GM12878 (cell line): ENCODE measurements around the gene CCL3. TPM values are rescaled to one million over a fixed set of nuclear protein-coding genes. Genes with fewer than 3 reads are reported as not detected.

Experiments used
- ATAC-seq: fragments of 200-7000 bp; cut with Tn5 transposase; 3 replicates; pipeline ENCODE4 v1.9.1; 2020; ENCODE audit warnings: mild to moderate bottlenecking, moderate library complexity
- BruUV-seq: library from RNA; stranded (reverse); fragments of 400-500 nt; replicated peaks from 2 replicates; lab custom pipeline; 2021; lab: Mats Ljungman, UMichigan
- CTCF ChIA-PET: fragments of 300-600 bp; sonication (Branson Sonifier 250); formaldehyde crosslinking; extraction: SDS; loops from one replicate; lab custom pipeline; 2021; ENCODE audit warnings: inconsistent platforms; lab: Yijun Ruan, JAX
- POLR2A ChIA-PET: fragments of 350-600 bp; formaldehyde crosslinking; extraction: SDS; loops from one replicate; lab custom pipeline; 2021; ENCODE audit warnings: inconsistent platforms; lab: Charles Lee
- RAD21 ChIA-PET: fragments of 300-600 bp; sonication (Branson Sonifier 250); formaldehyde crosslinking; loops from one replicate; lab custom pipeline; 2023; ENCODE audit warnings: antibody characterized with exemption; ENCODE audit not compliant: unreplicated experiment; lab: Charles Lee
- SMC1A ChIA-PET: fragments of 300-600 bp; sonication (Branson Sonifier 250); formaldehyde crosslinking; loops from one replicate; lab custom pipeline; 2023; ENCODE audit not compliant: unreplicated experiment, uncharacterized antibody; lab: Charles Lee
- DNase-seq: peaks from one replicate; pipeline ENCODE4 v3.0.0-alpha.2; 2011; ENCODE audit warnings: low read depth, low spot score
- FAIRE-seq: peaks from 3 replicates; lab custom pipeline; 2011; peaks lifted over from hg19 to GRCh38; lab: Jason Lieb, UNC
- H2AFZ ChIP-seq: 2 replicates; pipeline ENCODE4 v1.6.0; 2011; ENCODE audit warnings: low read depth, low read length, control low read depth; ENCODE audit not compliant: control insufficient read depth
- H3K27ac ChIP-seq: 2 replicates; pipeline ENCODE4 v1.5.1; 2011; ENCODE audit warnings: control low read depth; ENCODE audit not compliant: control insufficient read depth, insufficient read depth
- H3K27me3 ChIP-seq, 2 experiments: replicated peaks in 1 of 2; 2 replicates each; pipeline versions ENCODE4 v1.6.0 to v1.6.1; 2011; ENCODE audit warnings: low read length in 1 of 2; ENCODE audit not compliant: control insufficient read depth in 2 of 2, insufficient read depth in 2 of 2
- H3K36me3 ChIP-seq, 2 experiments: 2 replicates each; pipeline ENCODE4 v1.5.1; 2011; ENCODE audit warnings: low read length in 1 of 2; ENCODE audit not compliant: control insufficient read depth in 2 of 2, insufficient read depth in 2 of 2
- H3K4me1 ChIP-seq: 2 replicates; pipeline ENCODE4 v1.6.1; 2011; ENCODE audit warnings: mild to moderate bottlenecking, low read length, moderate library complexity, mixed read lengths; ENCODE audit not compliant: control insufficient read depth, insufficient read depth
- H3K4me2 ChIP-seq: 2 replicates; pipeline ENCODE4 v1.6.0; 2011; ENCODE audit warnings: control low read depth; ENCODE audit not compliant: control insufficient read depth, insufficient read depth
- H3K4me3 ChIP-seq: fragments of 200-600 bp; sonication (generic); 2 replicates; pipeline ENCODE4 v1.5.1; 2016
- H3K79me2 ChIP-seq: 2 replicates; pipeline ENCODE4 v1.6.0; 2011; ENCODE audit warnings: low read length; ENCODE audit not compliant: control insufficient read depth, insufficient read depth
- H3K9ac ChIP-seq: 2 replicates; pipeline ENCODE4 v1.8.0; 2011; ENCODE audit warnings: low read length, control low read depth, mixed read lengths; ENCODE audit not compliant: control insufficient read depth, insufficient read depth
- H3K9me3 ChIP-seq: replicated peaks from 3 replicates; pipeline ENCODE4 v1.5.1; 2011; ENCODE audit warnings: mild to moderate bottlenecking, low read length; ENCODE audit not compliant: control insufficient read depth, insufficient read depth
- H4K20me1 ChIP-seq: 2 replicates; pipeline ENCODE4 v1.6.0; 2011; ENCODE audit not compliant: control insufficient read depth, insufficient read depth
- BRCA1 ChIP-seq: IDR thresholded peaks from 2 replicates; pipeline ENCODE4 v1.6.1; 2011; ENCODE audit warnings: low read depth, low read length, improper control_type of control experiment
- CHD1 ChIP-seq: IDR thresholded peaks from 2 replicates; pipeline ENCODE4 v1.6.1; 2012; ENCODE audit warnings: low read depth, low read length, improper control_type of control experiment
- ETV6 ChIP-seq, 2 experiments: fragments of 450-650 bp in 1 of 2; IDR thresholded peaks in 1 of 2; conservative IDR thresholded peaks in 1 of 2; 2 replicates each; pipeline ENCODE4 v1.6.1; 2014; ENCODE audit warnings: antibody characterized with exemption in 1 of 2, borderline replicate concordance in 1 of 2, low read depth in 1 of 2, mild to moderate bottlenecking in 1 of 2, moderate library complexity in 1 of 2
- POLR2AphosphoS5 ChIP-seq: IDR thresholded peaks from 2 replicates; pipeline ENCODE4 v1.6.1; 2011; ENCODE audit warnings: mild to moderate bottlenecking, low read length, inconsistent platforms
- ZBED1 ChIP-seq: IDR thresholded peaks from 2 replicates; pipeline ENCODE4 v1.6.1; 2016; ENCODE audit warnings: borderline replicate concordance
- WGBS: methylation state at CpG from one replicate; pipeline ENCODE4 v1.1.6; 2016; ENCODE audit warnings: low lambda C conversion rate; ENCODE audit not compliant: insufficient replicate concordance, insufficient coverage; ENCODE audit errors: missing lambda C conversion rate; 5-methylcytosine and 5-hydroxymethylcytosine counted together
- in situ Hi-C: fragments of 300-500 bp; cut with MboI; formaldehyde crosslinking; loops from 9 replicates; pipeline ENCODE4 v1.14.3; 2018; ENCODE audit warnings: mixed read lengths
- intact Hi-C: fragments of 100-400 bp; cut with micrococcal nuclease; formaldehyde crosslinking; loops from one replicate; pipeline ENCODE4 v1.14.2; 2022; ENCODE audit not compliant: unreplicated experiment
- polyA plus RNA-seq, 11 experiments: library from polyadenylated mRNA; depleted of rRNA in 4 of 11; unstranded in 6 of 11; stranded (reverse) in 5 of 11; fragments of >200 nt; fragmentation: Nextera tagmentation in 4 of 11; fragmentation: Illumina TruSeq in 1 of 11; extraction: Ambion mirVana in 4 of 11; extraction: Trizol in 1 of 11; gene quantifications; 1 replicate in 1 of 11; 2 replicates in 10 of 11; pipeline versions ENCODE4 v1.2.1 to v1.2.3, GENCODE V29; 2011 to 2016; ENCODE audit warnings: inconsistent platforms in 2 of 11, missing spikeins in 2 of 11, low read depth in 1 of 11
- total RNA-seq, 4 experiments: library from RNA; depleted of rRNA in 3 of 4; stranded (reverse); fragments of >200 nt in 3 of 4; fragmentation: Illumina TruSeq in 1 of 4; extraction: Trizol in 1 of 4; gene quantifications; 2 replicates each; pipeline versions ENCODE4 v1.2.1 to v1.2.3, GENCODE V29; 2013 to 2021
- TF ChIP-seq, protein P1 (sequence below): fragments of 450-650 bp; IDR thresholded peaks from 2 replicates; pipeline ENCODE4 v1.6.1; 2017; ENCODE audit warnings: antibody characterized with exemption, mild to moderate bottlenecking, moderate library complexity

CCL3 gene
- total and polyA plus RNA-seq, 10 of the 15 experiments (the other 5 are each of a cell fraction or from before 2014, with no cell fraction given): 96.5 to 1,488 (median 199) TPM

DNA sequence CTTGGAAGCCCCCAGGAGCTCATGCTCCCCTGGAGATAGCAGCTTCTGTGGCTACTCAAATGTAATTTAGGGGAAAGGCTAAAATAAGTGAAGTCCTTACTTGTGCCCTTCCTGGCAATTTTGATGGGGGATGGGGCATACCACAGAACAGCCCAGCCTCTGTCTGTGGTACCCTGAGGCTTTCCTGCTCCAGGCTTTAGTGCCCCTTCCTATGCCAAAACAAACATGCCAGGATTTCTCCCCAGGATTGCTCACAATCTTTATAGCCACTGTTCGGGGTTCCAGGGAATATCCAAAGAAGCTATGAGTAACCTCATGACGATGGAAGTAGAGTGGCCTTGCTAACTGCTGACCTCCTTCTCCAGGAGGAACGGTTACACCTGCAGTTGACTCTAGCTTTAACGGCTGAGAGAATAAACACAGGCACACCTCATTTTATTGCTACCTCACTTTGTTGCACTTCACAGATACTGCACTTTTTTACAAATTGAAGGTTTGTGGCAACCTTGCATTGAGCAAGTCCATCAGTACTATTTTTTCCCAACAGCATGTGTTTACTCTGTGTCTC, 38.6 kb upstream of the CCL3 start:
- 79% methylated on average over 4 of the region's 4 CpGs for WGBS
- H3K79me2 ChIP-seq: no peaks in the 10 kb centered on the region
- H3K4me3 ChIP-seq: no peak overlapping the region
- no peak overlapping the region for H3K4me2 ChIP-seq
- DNase-seq (no peak), ATAC-seq (no peak), FAIRE-seq (no peak)
- in situ Hi-C loops (loop anchor here (25.0 kb wide), 1 partner anchor 359 kb away; the partner anchor contains the start of gene ZNHIT3), intact Hi-C loops (no loop called here)
- no peaks in the 10 kb centered on the region for H4K20me1 ChIP-seq
- peaks cover 34% of the 10 kb centered on the region for H3K4me1 ChIP-seq
- peaks cover 18% of the 10 kb centered on the region for H3K9me3 ChIP-seq
- H3K9ac ChIP-seq: no peak overlapping the region
- ChIA-PET POLR2A (interaction anchor here (1.1 to 4.4 kb wide), 2 partner anchors 11 to 55 kb away, joined by 3 to 16 read pairs; no protein-coding TSS in a partner anchor), RAD21 (interaction anchor here (1.1 to 4.5 kb wide), 7 partner anchors 10 to 158 kb away, joined by 3 to 28 read pairs (median 4); partner anchors contain the start of gene CCL3), SMC1A (interaction anchor here (1.0 to 11.5 kb wide), 8 partner anchors 8 to 357 kb away, joined by 3 to 128 read pairs (median 6); partner anchors contain the start of gene CCL3), CTCF (interaction anchor here (0.8 to 2.7 kb wide), 10 partner anchors 8 to 320 kb away, joined by 3 to 13 read pairs (median 3); partner anchors contain the start of genes CCL3 and TAF15)
- TF ChIP-seq CHD1: no peak
- TF ChIP-seq BRCA1: no peak
- TF ChIP-seq, protein P1, sequence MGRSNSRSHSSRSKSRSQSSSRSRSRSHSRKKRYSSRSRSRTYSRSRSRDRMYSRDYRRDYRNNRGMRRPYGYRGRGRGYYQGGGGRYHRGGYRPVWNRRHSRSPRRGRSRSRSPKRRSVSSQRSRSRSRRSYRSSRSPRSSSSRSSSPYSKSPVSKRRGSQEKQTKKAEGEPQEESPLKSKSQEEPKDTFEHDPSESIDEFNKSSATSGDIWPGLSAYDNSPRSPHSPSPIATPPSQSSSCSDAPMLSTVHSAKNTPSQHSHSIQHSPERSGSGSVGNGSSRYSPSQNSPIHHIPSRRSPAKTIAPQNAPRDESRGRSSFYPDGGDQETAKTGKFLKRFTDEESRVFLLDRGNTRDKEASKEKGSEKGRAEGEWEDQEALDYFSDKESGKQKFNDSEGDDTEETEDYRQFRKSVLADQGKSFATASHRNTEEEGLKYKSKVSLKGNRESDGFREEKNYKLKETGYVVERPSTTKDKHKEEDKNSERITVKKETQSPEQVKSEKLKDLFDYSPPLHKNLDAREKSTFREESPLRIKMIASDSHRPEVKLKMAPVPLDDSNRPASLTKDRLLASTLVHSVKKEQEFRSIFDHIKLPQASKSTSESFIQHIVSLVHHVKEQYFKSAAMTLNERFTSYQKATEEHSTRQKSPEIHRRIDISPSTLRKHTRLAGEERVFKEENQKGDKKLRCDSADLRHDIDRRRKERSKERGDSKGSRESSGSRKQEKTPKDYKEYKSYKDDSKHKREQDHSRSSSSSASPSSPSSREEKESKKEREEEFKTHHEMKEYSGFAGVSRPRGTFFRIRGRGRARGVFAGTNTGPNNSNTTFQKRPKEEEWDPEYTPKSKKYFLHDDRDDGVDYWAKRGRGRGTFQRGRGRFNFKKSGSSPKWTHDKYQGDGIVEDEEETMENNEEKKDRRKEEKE: no peak
- TF ChIP-seq POLR2AphosphoS5: no peak
- TF ChIP-seq ZBED1: no peak
- TF ChIP-seq ETV6 (conservative IDR thresholded peaks at IDR 0.05 in 1 of 2, IDR thresholded peaks at IDR 0.05 in 1 of 2; ENCODE audit: borderline replicate concordance in 1 of 2, low read depth in 1 of 2): no peak
- H3K27ac ChIP-seq: no peak overlapping the region
- no peak overlapping the region for H2AFZ ChIP-seq
- H3K36me3 ChIP-seq: no peaks in the 10 kb centered on the region
- no peaks in the 10 kb centered on the region for H3K27me3 ChIP-seq
- no TSS peak for BruUV-seq
